ENCODE results near the gene DMBX1. TPM values are rescaled to one million over a fixed set of nuclear protein-coding genes. Genes with fewer than 3 reads are reported as not detected.
A peak's percentile ranks its signal among the peaks of the same experiment; 100 is the strongest.

The DMBX1 gene
- total and polyA plus RNA-seq, 2 of the 4 experiments (the other 2 are of a cell fraction) = not detected

- H3K9me3 ChIP-seq (ENCODE audit: control insufficient read depth, insufficient read depth, low read length) = no peaks in the 10 kb centered on the region
- no peak overlapping the region for H4K8ac ChIP-seq (ENCODE audit: low read depth in 2 of 2, low read length in 2 of 2)
- no peak overlapping the region for H3K56ac ChIP-seq (ENCODE audit: extremely low read depth, insufficient read depth, low read length)
- no peak overlapping the region for H3K4ac ChIP-seq (ENCODE audit: low read depth, low read length)
- no peak overlapping the region for H3K27ac ChIP-seq (ENCODE audit: insufficient read depth, low read length)
- H2AK9ac ChIP-seq (replicated peaks; ENCODE audit: low read depth, low read length, poor library complexity) = no peak overlapping the region
- no peak overlapping the region for H3K18ac ChIP-seq (ENCODE audit: low read depth, low read length)
- no peak overlapping the region; the same call in 1 of the 2 replicates for H3K9ac ChIP-seq (ENCODE audit: low read depth, low read length)
- intact Hi-C loops (cut with micrococcal nuclease) (loop anchor here (10.0 kb wide), 1 partner anchor 642 kb away; no protein-coding TSS in a partner anchor), dilution Hi-C loops (cut with HindIII; ENCODE audit: low sequenced_read_pairs, unreplicated experiment) (no loop called here), in situ Hi-C loops (cut with MboI; ENCODE audit: low sequenced_read_pairs) (no loop called here)
- peaks cover 56% of the 10 kb centered on the region for H3K27me3 ChIP-seq (ENCODE audit: control insufficient read depth, insufficient read depth, low read length)
- peak overlapping the region; percentile 85 for H2AFZ ChIP-seq (replicated peaks; ENCODE audit: low read length, poor library complexity)
- no peak overlapping the region for H4K5ac ChIP-seq (ENCODE audit: low read depth, low read length)
- TF ChIP-seq CTCF (conservative IDR thresholded peaks at IDR 0.05; ENCODE audit: low read depth, low read length) = peak; percentile 59
- peak; percentile 27; the same call in 1 of the 2 replicates for TF ChIP-seq SMC3 (IDR thresholded peaks at IDR 0.05; ENCODE audit: low read depth, low read length)
- TF ChIP-seq RAD21 (IDR thresholded peaks at IDR 0.05; ENCODE audit: low read length) = peak; percentile 55
- TF ChIP-seq POLR2A (IDR thresholded peaks at IDR 0.05; ENCODE audit: low read depth, low read length) = no peak
- H2BK20ac ChIP-seq (ENCODE audit: low read depth, low read length) = no peak overlapping the region
- no peaks in the 10 kb centered on the region for H3K9me1 ChIP-seq (ENCODE audit: insufficient read depth, low read length)
- CTCF ChIA-PET = interaction anchor here (0.6 to 1.2 kb wide), 4 partner anchors 10 to 69 kb away, joined by 3 to 4 read pairs (median 3); no protein-coding TSS in a partner anchor
- peak; percentile 36 for DNase-seq
- no peak overlapping the region for H3K14ac ChIP-seq (replicated peaks; ENCODE audit: low read depth, low read length)
- H3K23ac ChIP-seq (ENCODE audit: low read depth, low read length) = no peak overlapping the region
- WGBS, 2 experiments (ENCODE audit: extremely low coverage in 2 of 2, insufficient read length in 1 of 2) = 0% methylated on average over 1 of the region's 31 CpGs; no CpG with 5 or more reads in 1 of the 2 experiments
- peak; percentile 88 for ATAC-seq (ENCODE audit: low read depth)
- no peak overlapping the region for H2BK120ac ChIP-seq (ENCODE audit: low read depth, low read length)
- H2BK15ac ChIP-seq (ENCODE audit: low read depth, low read length) = no peak overlapping the region
- H4K91ac ChIP-seq (ENCODE audit: insufficient read depth, low read depth, low read length) = no peak overlapping the region
- no peaks in the 10 kb centered on the region for H3K36me3 ChIP-seq (ENCODE audit: control insufficient read depth, insufficient read depth, low read length)
- POLR2A ChIA-PET (ENCODE audit: unreplicated experiment) = no interaction called here
- H3K4me3 ChIP-seq (ENCODE audit: insufficient read depth, low read depth, low read length) = peak overlapping the region; percentile 27
- H3K4me1 ChIP-seq (ENCODE audit: control insufficient read depth, insufficient read depth, low read length) = no peaks in the 10 kb centered on the region
- H2AK5ac ChIP-seq (ENCODE audit: low read depth, low read length) = no peak overlapping the region
- no peaks in the 10 kb centered on the region for H3K79me1 ChIP-seq (ENCODE audit: low read depth in 1 of 2, low read length in 2 of 2)
- H3K4me2 ChIP-seq (ENCODE audit: low read depth, low read length) = no peak overlapping the region
- no peaks in the 10 kb centered on the region for H4K20me1 ChIP-seq (ENCODE audit: insufficient read depth, low read length)
- H2BK5ac ChIP-seq (ENCODE audit: low read depth, low read length, poor library complexity, severe bottlenecking) = no peak overlapping the region
- BruUV-seq (replicated peaks) = no TSS peak
These were observed 43.0 kb downstream of the DMBX1 start for GRCh38 chr1:46532498-46533178.
